ENCODE results near the gene MAPK8IP3.

MAPK8IP3 gene

GRCh38 chr16:1743376-1744337, 37.7 kb downstream of the MAPK8IP3 start:
- DNase-seq, result no peak

GRCh38 chr16:1744338-1744840, 38.4 kb downstream of the MAPK8IP3 start:
- no peak for DNase-seq

- no peak for DNase-seq
These were observed 39.3 kb downstream of the MAPK8IP3 start for GRCh38 chr16:1745181-1745899.

GRCh38 chr16:1745900-1746692, 40.1 kb downstream of the MAPK8IP3 start:
- no peak for DNase-seq

GRCh38 chr16:1746693-1747195, 40.7 kb downstream of the MAPK8IP3 start:
- DNase-seq, result no peak

GRCh38 chr16:1747934-1748333, 41.9 kb downstream of the MAPK8IP3 start:
- no peak for DNase-seq

GRCh38 chr16:1749152-1750117, 43.4 kb downstream of the MAPK8IP3 start:
- DNase-seq, result no peak

- DNase-seq, result no peak
These were observed 46.0 kb downstream of the MAPK8IP3 start for GRCh38 chr16:1751946-1752345.

- DNase-seq, result no peak
These were observed 46.9 kb downstream of the MAPK8IP3 start for GRCh38 chr16:1752853-1753252.

- DNase-seq, result no peak
These were observed 48.2 kb downstream of the MAPK8IP3 start for GRCh38 chr16:1754204-1754603.

GRCh38 chr16:1757714-1758461, 51.9 kb downstream of the MAPK8IP3 start:
- DNase-seq, result no peak

- no peak for DNase-seq
These were observed 52.9 kb downstream of the MAPK8IP3 start for GRCh38 chr16:1758923-1759322.

- DNase-seq, result no peak
These were observed 53.5 kb downstream of the MAPK8IP3 start for GRCh38 chr16:1759511-1759910.

- DNase-seq, result no peak
These were observed 54.9 kb downstream of the MAPK8IP3 start for GRCh38 chr16:1760911-1761310.

- DNase-seq, result no peak
These were observed 55.8 kb downstream of the MAPK8IP3 start for GRCh38 chr16:1761751-1762150.

- DNase-seq, result no peak
These were observed 56.3 kb downstream of the MAPK8IP3 start for GRCh38 chr16:1762196-1762878.

- no peak for DNase-seq
These were observed 57.0 kb downstream of the MAPK8IP3 start for GRCh38 chr16:1762879-1763520.

- no peak for DNase-seq
These were observed 57.8 kb downstream of the MAPK8IP3 start for GRCh38 chr16:1763521-1764511.
